SJSA1 (cell line): ENCODE measurements around the gene NUDT3. TPM values are rescaled to one million over a fixed set of nuclear protein-coding genes. Genes with fewer than 3 reads are reported as not detected.
"Not testable (repeated sequence)": the region's sequence is repeated elsewhere in the genome, so short reads cannot be mapped to it uniquely, and the experiment has no call there.

ENCODE experiments used
- DNase-seq, 2 experiments: peaks; one replicate each; pipeline ENCODE4 v3.0.0-alpha.2; 2015 to 2020; ENCODE audit warnings: low spot score in 2 of 2, low read depth in 1 of 2
- H3K27ac ChIP-seq: fragments of 250-450 bp; sonication (Bioruptor Pico); 2 replicates; pipeline ENCODE4 v1.5.1; 2020; ENCODE audit warnings: mild to moderate bottlenecking, moderate library complexity
- H3K27me3 ChIP-seq: fragments of 250-450 bp; sonication (Bioruptor Pico); replicated peaks from 2 replicates; pipeline ENCODE4 v1.5.1; 2020; ENCODE audit warnings: mild to moderate bottlenecking, moderate library complexity
- H3K36me3 ChIP-seq: fragments of 250-450 bp; sonication (Bioruptor Pico); 2 replicates; pipeline ENCODE4 v1.5.1; 2020; ENCODE audit warnings: mild to moderate bottlenecking
- H3K4me1 ChIP-seq: fragments of 250-450 bp; sonication (Bioruptor Pico); replicated peaks from 2 replicates; pipeline ENCODE4 v1.6.1; 2021; ENCODE audit warnings: mild to moderate bottlenecking
- H3K4me3 ChIP-seq: fragments of 250-450 bp; sonication (Bioruptor Pico); 2 replicates; pipeline ENCODE4 v1.5.1; 2020; ENCODE audit warnings: mild to moderate bottlenecking
- H3K9me3 ChIP-seq: fragments of 250-450 bp; sonication (Bioruptor Pico); replicated peaks from 2 replicates; pipeline ENCODE4 v1.5.1; 2020; ENCODE audit warnings: mild to moderate bottlenecking
- total RNA-seq: library from RNA; depleted of rRNA; stranded (reverse); fragments of >200 nt; shearing (Covaris generic); gene quantifications from 2 replicates; pipeline ENCODE4 v1.2.3, GENCODE V29; 2014

The NUDT3 gene
- total RNA-seq, 1 experiment from 2014 or later: 20.2 TPM

DNA sequence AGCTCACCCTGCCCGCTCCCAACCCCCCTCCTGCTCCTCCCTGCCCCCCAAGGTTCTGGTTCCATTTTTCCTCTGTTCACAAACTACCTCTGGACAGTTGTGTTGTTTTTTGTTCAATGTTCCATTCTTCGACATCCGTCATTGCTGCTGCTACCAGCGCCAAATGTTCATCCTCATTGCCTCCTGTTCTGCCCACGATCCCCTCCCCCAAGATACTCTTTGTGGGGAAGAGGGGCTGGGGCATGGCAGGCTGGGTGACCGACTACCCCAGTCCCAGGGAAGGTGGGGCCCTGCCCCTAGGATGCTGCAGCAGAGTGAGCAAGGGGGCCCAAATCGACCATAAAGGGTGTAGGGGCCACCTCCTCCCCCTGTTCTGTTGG, 146.7 kb downstream of the NUDT3 start:
- peaks cover 50% of the 10 kb centered on the region for H3K36me3 ChIP-seq
- not testable (repeated sequence) for H3K27me3 ChIP-seq, DNase-seq, H3K4me3 ChIP-seq, H3K9me3 ChIP-seq, H3K27ac ChIP-seq
- peaks cover 69% of the 10 kb centered on the region for H3K4me1 ChIP-seq

DNA sequence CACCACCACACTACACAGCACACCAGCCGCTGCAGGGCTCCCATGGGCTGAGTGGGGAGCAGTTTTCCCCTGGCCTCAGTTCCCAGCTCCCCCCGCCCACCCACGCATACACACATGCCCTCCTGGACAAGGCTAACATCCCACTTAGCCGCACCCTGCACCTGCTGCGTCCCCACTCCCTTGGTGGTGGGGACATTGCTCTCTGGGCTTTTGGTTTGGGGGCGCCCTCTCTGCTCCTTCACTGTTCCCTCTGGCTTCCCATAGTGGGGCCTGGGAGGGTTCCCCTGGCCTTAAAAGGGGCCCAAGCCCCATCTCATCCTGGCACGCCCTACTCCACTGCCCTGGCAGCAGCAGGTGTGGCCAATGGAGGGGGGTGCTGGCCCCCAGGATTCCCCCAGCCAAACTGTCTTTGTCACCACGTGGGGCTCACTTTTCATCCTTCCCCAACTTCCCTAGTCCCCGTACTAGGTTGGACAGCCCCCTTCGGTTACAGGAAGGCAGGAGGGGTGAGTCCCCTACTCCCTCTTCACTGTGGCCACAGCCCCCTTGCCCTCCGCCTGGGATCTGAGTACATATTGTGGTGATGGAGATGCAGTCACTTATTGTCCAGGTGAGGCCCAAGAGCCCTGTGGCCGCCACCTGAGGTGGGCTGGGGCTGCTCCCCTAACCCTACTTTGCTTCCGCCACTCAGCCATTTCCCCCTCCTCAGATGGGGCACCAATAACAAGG, 147.3 kb downstream of the NUDT3 start:
- H3K27ac ChIP-seq, H3K4me3 ChIP-seq, H3K27me3 ChIP-seq, DNase-seq, H3K9me3 ChIP-seq: not testable (repeated sequence)
- peaks cover 69% of the 10 kb centered on the region for H3K4me1 ChIP-seq
- peaks cover 55% of the 10 kb centered on the region for H3K36me3 ChIP-seq

GRCh38 chr6:34243901-34244884, 148.3 kb downstream of the NUDT3 start:
- peak overlapping the region; percentile 90 for H3K27ac ChIP-seq
- DNase-seq: peak; percentile 97
- peaks cover 55% of the 10 kb centered on the region for H3K36me3 ChIP-seq
- no peaks in the 10 kb centered on the region for H3K9me3 ChIP-seq
- no peak overlapping the region for H3K4me3 ChIP-seq
- no peaks in the 10 kb centered on the region for H3K27me3 ChIP-seq
- peaks cover 62% of the 10 kb centered on the region for H3K4me1 ChIP-seq

GRCh38 chr6:34243131-34243771, 149.2 kb downstream of the NUDT3 start:
- Histone ChIP-seq H3K4me3 (no peak overlapping the region), H3K9me3 (no peaks in the 10 kb centered on the region), H3K27ac (peak overlapping the region; percentile 90), H3K36me3 (peaks cover 55% of the 10 kb centered on the region), H3K27me3 (no peaks in the 10 kb centered on the region), H3K4me1 (peaks cover 65% of the 10 kb centered on the region)
- peak; percentile 80 to 83 for DNase-seq

DNA sequence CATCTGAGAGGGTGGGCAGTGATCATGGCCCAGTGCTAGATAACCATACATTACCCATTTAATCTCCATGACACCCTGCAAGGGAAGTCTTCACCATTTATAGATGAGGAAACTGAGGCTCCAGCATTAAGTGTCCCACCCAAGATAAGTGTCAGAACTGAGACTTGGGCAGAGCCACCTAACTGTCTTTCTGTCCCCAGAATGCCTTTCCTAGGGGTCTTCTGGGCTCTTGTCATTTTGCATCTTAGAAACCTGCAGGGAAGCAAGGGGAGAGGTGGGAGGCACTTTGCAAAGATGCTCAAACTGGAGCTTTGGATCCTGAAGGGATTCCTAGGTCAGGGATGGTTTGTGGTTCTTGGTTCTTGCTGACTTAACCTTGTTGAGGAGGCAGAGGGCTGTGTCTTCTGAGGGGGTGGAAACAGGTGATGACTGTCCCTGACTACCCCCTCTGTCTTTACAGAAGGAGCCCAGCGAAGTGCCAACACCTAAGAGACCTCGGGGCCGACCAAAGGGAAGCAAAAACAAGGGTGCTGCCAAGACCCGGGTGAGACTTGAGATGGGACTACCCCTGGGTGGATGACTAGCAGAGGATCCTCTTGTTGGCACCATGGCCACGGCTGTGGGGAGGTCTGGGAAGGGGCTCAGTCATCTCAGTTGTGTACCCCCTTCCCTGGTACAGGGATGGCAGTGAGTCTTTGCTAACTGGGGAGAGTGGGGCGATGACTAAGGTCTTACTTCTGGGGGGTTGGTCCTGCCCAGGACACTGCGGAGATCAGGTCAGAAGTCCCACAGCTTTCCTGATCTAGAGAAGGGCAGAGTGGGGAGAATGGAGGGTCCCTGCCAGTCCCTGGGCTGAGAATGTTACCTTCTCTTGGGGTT, 150.0 kb downstream of the NUDT3 start:
- Histone ChIP-seq H3K27ac (peak overlapping the region; percentile 90), H3K9me3 (no peaks in the 10 kb centered on the region), H3K4me1 (peaks cover 65% of the 10 kb centered on the region), H3K27me3 (no peaks in the 10 kb centered on the region), H3K4me3 (no peak overlapping the region), H3K36me3 (peaks cover 55% of the 10 kb centered on the region)
- DNase-seq: no peak

GRCh38 chr6:34241351-34242215, 150.9 kb downstream of the NUDT3 start:
- DNase-seq: no peak
- Histone ChIP-seq H3K4me1 (peaks cover 57% of the 10 kb centered on the region), H3K27ac (no peak overlapping the region), H3K27me3 (no peaks in the 10 kb centered on the region), H3K9me3 (no peaks in the 10 kb centered on the region), H3K36me3 (peaks cover 50% of the 10 kb centered on the region), H3K4me3 (no peak overlapping the region)

DNA sequence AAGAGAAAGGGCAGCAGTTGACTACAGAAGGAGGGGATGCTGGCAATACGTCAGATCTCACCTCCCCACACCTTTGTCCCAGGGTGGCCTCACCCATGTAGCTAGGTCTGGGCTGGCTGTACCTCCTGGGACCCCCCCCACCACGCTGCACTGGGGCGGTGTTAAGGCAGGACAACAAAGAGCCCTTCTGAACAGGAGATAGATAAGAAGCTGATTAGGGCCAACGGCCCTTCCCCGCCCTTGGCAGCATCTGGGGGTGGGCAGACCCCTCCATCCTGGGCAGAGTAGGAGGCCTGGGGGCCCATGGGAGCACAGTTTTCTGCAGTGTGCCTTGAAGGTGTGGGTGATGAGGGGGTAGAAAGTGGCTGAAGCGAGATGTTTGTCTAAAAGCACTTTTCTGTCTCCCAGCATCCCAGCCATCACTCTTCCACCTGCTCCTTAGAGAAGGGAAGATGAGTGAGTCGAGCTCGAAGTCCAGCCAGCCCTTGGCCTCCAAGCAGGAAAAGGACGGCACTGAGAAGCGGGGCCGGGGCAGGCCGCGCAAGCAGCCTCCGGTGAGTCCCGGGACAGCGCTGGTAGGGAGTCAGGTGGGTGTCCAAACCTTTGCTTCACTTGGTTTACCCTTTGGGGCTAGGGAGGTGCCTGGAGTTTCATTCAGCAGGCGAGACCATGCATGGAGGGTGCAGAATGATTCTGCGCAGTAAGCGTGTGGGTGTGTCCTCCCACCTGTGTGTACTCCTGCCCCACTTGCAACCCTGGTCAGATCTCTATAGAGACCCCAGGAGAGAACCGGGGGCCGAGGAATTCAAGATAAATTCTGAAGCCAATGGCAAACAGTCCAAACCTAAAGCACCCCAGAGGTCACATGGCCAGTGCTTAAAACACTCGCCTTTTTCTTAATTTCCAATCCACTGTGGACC, 151.9 kb downstream of the NUDT3 start:
- peaks cover 44% of the 10 kb centered on the region for H3K36me3 ChIP-seq
- H3K4me1 ChIP-seq: peaks cover 60% of the 10 kb centered on the region
- no peak overlapping the region for H3K4me3 ChIP-seq
- no peak overlapping the region for H3K27ac ChIP-seq
- H3K9me3 ChIP-seq: no peaks in the 10 kb centered on the region
- H3K27me3 ChIP-seq: no peaks in the 10 kb centered on the region
- no peak for DNase-seq

DNA sequence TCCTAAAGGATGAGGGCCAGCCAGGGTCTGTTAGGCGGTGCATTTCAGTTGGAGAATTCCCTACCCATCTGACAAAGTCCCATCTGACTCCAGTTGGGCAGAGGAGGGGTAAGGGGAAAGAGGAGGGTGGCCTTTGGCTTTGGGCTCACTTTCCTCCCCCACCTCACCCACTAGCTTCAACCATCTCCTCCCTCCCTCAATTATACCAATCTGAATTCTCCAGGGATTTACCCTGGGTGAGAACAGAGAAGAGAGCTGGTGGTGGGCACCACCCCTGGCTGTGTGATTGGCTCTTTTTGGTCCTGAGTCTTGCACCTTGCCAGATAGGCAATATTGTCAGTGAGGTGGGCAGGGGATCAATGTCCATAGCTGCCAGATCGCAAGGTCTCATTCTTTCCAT, 152.6 kb downstream of the NUDT3 start:
- Histone ChIP-seq H3K4me1 (peaks cover 57% of the 10 kb centered on the region), H3K9me3 (no peaks in the 10 kb centered on the region), H3K27ac (no peak overlapping the region), H3K27me3 (no peaks in the 10 kb centered on the region), H3K36me3 (peaks cover 44% of the 10 kb centered on the region), H3K4me3 (no peak overlapping the region)
- DNase-seq: no peak

GRCh38 chr6:34239500-34239825, 153.0 kb downstream of the NUDT3 start:
- Histone ChIP-seq H3K27ac (no peak overlapping the region), H3K36me3 (peaks cover 44% of the 10 kb centered on the region), H3K9me3 (no peaks in the 10 kb centered on the region), H3K27me3 (no peaks in the 10 kb centered on the region), H3K4me1 (peaks cover 53% of the 10 kb centered on the region), H3K4me3 (no peak overlapping the region)
- no peak for DNase-seq

- Histone ChIP-seq H3K4me3 (peak overlapping the region; percentile 81), H3K4me1 (peaks cover 47% of the 10 kb centered on the region), H3K9me3 (no peaks in the 10 kb centered on the region), H3K36me3 (peaks cover 43% of the 10 kb centered on the region), H3K27me3 (no peaks in the 10 kb centered on the region), H3K27ac (no peak overlapping the region)
- DNase-seq: no peak
Observed at GRCh38 chr6:34238585-34239499, 153.6 kb downstream of the NUDT3 start.
